GM23338 (cell line): Measurements from ENCODE around the gene KCNA2. TPM values are rescaled to one million over a fixed set of nuclear protein-coding genes. Genes with fewer than 3 reads are reported as not detected.

Source experiments
- ATAC-seq: fragments of 200-7000 bp; cut with Tn5 transposase; 3 replicates; pipeline ENCODE4 v1.9.1; 2020
- DNase-seq: peaks from one replicate; pipeline ENCODE4 v3.0.0-alpha.2; 2015; ENCODE audit warnings: low spot score
- H2AFZ ChIP-seq: fragments of 200-600 bp; sonication (generic); 2 replicates; pipeline ENCODE4 v1.8.0; 2016; ENCODE audit warnings: antibody characterized with exemption, mild to moderate bottlenecking, moderate library complexity
- H3F3A ChIP-seq: fragments of 200-600 bp; sonication (generic); replicated peaks from 2 replicates; pipeline ENCODE4 v1.8.0; 2017; ENCODE audit warnings: antibody characterized with exemption, mixed run types, low read depth
- H3K27ac ChIP-seq: fragments of 200-600 bp; sonication (generic); 2 replicates; pipeline ENCODE4 v1.6.1; 2016; ENCODE audit warnings: low read depth
- H3K27me3 ChIP-seq: fragments of 200-600 bp; sonication (generic); 2 replicates; pipeline ENCODE4 v1.8.0; 2016; ENCODE audit warnings: mild to moderate bottlenecking, mixed run types, moderate library complexity; ENCODE audit not compliant: insufficient read depth
- H3K36me3 ChIP-seq: fragments of 200-600 bp; sonication (generic); 2 replicates; pipeline ENCODE4 v1.8.0; 2016; ENCODE audit warnings: mild to moderate bottlenecking; ENCODE audit not compliant: insufficient read depth
- H3K4me1 ChIP-seq: fragments of 200-600 bp; sonication (generic); 2 replicates; pipeline ENCODE4 v1.8.0; 2016; ENCODE audit warnings: mild to moderate bottlenecking, moderate library complexity; ENCODE audit not compliant: insufficient read depth
- H3K4me2 ChIP-seq: fragments of 200-600 bp; sonication (generic); 2 replicates; pipeline ENCODE4 v1.7.1; 2017; ENCODE audit warnings: mixed run types
- H3K4me3 ChIP-seq: fragments of 200-600 bp; sonication (generic); 2 replicates; pipeline ENCODE4 v1.6.1; 2016; ENCODE audit warnings: mixed run types
- H3K79me2 ChIP-seq: fragments of 200-600 bp; sonication (generic); replicated peaks from 2 replicates; pipeline ENCODE4 v1.8.0; 2017; ENCODE audit warnings: mild to moderate bottlenecking; ENCODE audit not compliant: insufficient read depth
- H3K9me2 ChIP-seq: fragments of 200-600 bp; sonication (generic); 2 replicates; pipeline ENCODE4 v1.8.0; 2017; ENCODE audit not compliant: insufficient read depth
- H4K20me1 ChIP-seq: fragments of 200-600 bp; sonication (generic); replicated peaks from 2 replicates; pipeline ENCODE4 v1.8.0; 2017; ENCODE audit warnings: mild to moderate bottlenecking; ENCODE audit not compliant: insufficient read depth
- H3K27ac Mint-ChIP-seq: 2 replicates; pipeline ENCODE4 v1.8.0; 2020; ENCODE audit warnings: inconsistent platforms, mild to moderate bottlenecking, moderate library complexity, mixed read lengths
- H3K27me3 Mint-ChIP-seq: 3 replicates; pipeline ENCODE4 v1.8.0; 2022; ENCODE audit warnings: low read depth, mild to moderate bottlenecking, moderate library complexity, mixed read lengths, inconsistent platforms; ENCODE audit not compliant: insufficient read depth, poor library complexity
- H3K36me3 Mint-ChIP-seq: 3 replicates; pipeline ENCODE4 v1.8.0; 2021; ENCODE audit warnings: low read depth, mild to moderate bottlenecking, inconsistent platforms, moderate library complexity, mixed read lengths
- H3K4me1 Mint-ChIP-seq: 3 replicates; pipeline ENCODE4 v1.8.0; 2020; ENCODE audit warnings: mild to moderate bottlenecking, inconsistent platforms, mixed read lengths
- H3K4me3 Mint-ChIP-seq: 3 replicates; pipeline ENCODE4 v1.8.0; 2021; ENCODE audit warnings: moderate library complexity, mild to moderate bottlenecking, inconsistent platforms, mixed read lengths
- H3K9me3 Mint-ChIP-seq: 3 replicates; pipeline ENCODE4 v1.8.0; 2020; ENCODE audit warnings: moderate library complexity, mild to moderate bottlenecking, inconsistent platforms, mixed read lengths
- CREB1 ChIP-seq: fragments of 250-450 bp; sonication (Bioruptor Pico); IDR thresholded peaks from 2 replicates; pipeline ENCODE4 v1.5.0; 2020; ENCODE audit warnings: low read depth, mild to moderate bottlenecking, moderate library complexity
- CTCF ChIP-seq, 2 experiments: fragments of 200-600 bp in 1 of 2; sonication (generic) in 1 of 2; conservative IDR thresholded peaks; 2 replicates each; pipeline versions ENCODE4 v1.5.1 to v1.6.1; 2016 to 2017; ENCODE audit warnings: antibody characterized with exemption in 2 of 2, low read depth in 2 of 2, mild to moderate bottlenecking in 2 of 2, moderate library complexity in 1 of 2
- ETS1 ChIP-seq: IDR thresholded peaks from 2 replicates; pipeline ENCODE4 v1.6.1; 2016; ENCODE audit warnings: antibody characterized with exemption
- EZH2 ChIP-seq: fragments of 200-600 bp; sonication (generic); IDR thresholded peaks from one replicate; pipeline ENCODE4 v1.8.0; 2017; ENCODE audit warnings: antibody characterized with exemption, mild to moderate bottlenecking, low read depth; ENCODE audit not compliant: unreplicated experiment
- EZH2phosphoT487 ChIP-seq: fragments of 200-600 bp; sonication (generic); IDR thresholded peaks from one replicate; pipeline ENCODE4 v1.8.1; 2018; ENCODE audit warnings: antibody characterized with exemption; ENCODE audit not compliant: unreplicated experiment
- JUNB ChIP-seq: IDR thresholded peaks from one replicate; pipeline ENCODE4 v1.6.1; 2016; ENCODE audit warnings: antibody characterized with exemption; ENCODE audit not compliant: unreplicated experiment
- NANOG ChIP-seq: IDR thresholded peaks from 2 replicates; pipeline ENCODE4 v1.6.1; 2016; ENCODE audit warnings: antibody characterized with exemption, borderline replicate concordance
- POLR2AphosphoS5 ChIP-seq: IDR thresholded peaks from 2 replicates; pipeline ENCODE4 v1.6.1; 2016; ENCODE audit warnings: antibody characterized with exemption, low read depth
- REST ChIP-seq: IDR thresholded peaks from one replicate; pipeline ENCODE4 v1.6.1; 2018; ENCODE audit warnings: antibody characterized with exemption; ENCODE audit not compliant: unreplicated experiment
- STAT1 ChIP-seq: IDR thresholded peaks from one replicate; pipeline ENCODE4 v1.6.1; 2016; ENCODE audit warnings: antibody characterized with exemption; ENCODE audit not compliant: unreplicated experiment
- ZNF114 ChIP-seq: fragments of 250-450 bp; sonication (Bioruptor Pico); IDR thresholded peaks from 2 replicates; pipeline ENCODE4 v1.5.0; 2020; ENCODE audit warnings: mild to moderate bottlenecking, moderate library complexity
- ZNF331 ChIP-seq: fragments of 250-450 bp; sonication (Bioruptor Pico); IDR thresholded peaks from 2 replicates; pipeline ENCODE4 v1.5.0; 2020; ENCODE audit warnings: low read depth, mild to moderate bottlenecking, moderate library complexity
- ZNF462 ChIP-seq: fragments of 250-450 bp; sonication (Bioruptor Pico); IDR thresholded peaks from 2 replicates; pipeline ENCODE4 v1.5.0; 2020; ENCODE audit warnings: mild to moderate bottlenecking, moderate library complexity
- polyA plus RNA-seq: library from polyadenylated mRNA; unstranded; fragments of >200 nt; fragmentation: Nextera tagmentation; extraction: Ambion mirVana; gene quantifications from 2 replicates; pipeline ENCODE4 v1.2.1, GENCODE V29; 2016
- total RNA-seq: library from RNA; depleted of rRNA; stranded (reverse); fragments of >200 nt; shearing (Covaris generic); gene quantifications from 2 replicates; pipeline ENCODE4 v1.2.3, GENCODE V29; 2014

KCNA2 gene
- total and polyA plus RNA-seq, 2 experiments from 2014 or later, result 0.11 to 1.5 TPM

GRCh38 chr1:110608247-110608646 is 2.1 kb upstream of the KCNA2 start:
- H3K27ac Mint-ChIP-seq, result no peak overlapping the region
- DNase-seq, result no peak
- TF ChIP-seq ZNF331 (CRISPR knock-in tag) (no peak), CTCF (conservative IDR thresholded peaks at IDR 0.05; ENCODE audit: low read depth in 2 of 2) (no peak), ZNF114 (CRISPR knock-in tag) (no peak), ETS1 (no peak), ZNF462 (CRISPR knock-in tag) (no peak), REST (no peak), POLR2AphosphoS5 (no peak), STAT1 (no peak), JUNB (no peak), CREB1 (CRISPR knock-in tag) (no peak), EZH2phosphoT487 (no peak), EZH2 (no peak), NANOG (no peak)
- no peaks in the 10 kb centered on the region for H3K36me3 ChIP-seq
- H2AFZ ChIP-seq, result peak overlapping the region; percentile 87; the same call in 1 of the 2 replicates
- peak overlapping the region; percentile 63 for H3K4me3 Mint-ChIP-seq
- peaks cover 11% of the 10 kb centered on the region for H3K4me1 ChIP-seq
- H3K4me2 ChIP-seq, result peak overlapping the region; percentile 96
- no peaks in the 10 kb centered on the region for H3F3A ChIP-seq
- H3K4me1 Mint-ChIP-seq, result peaks cover 17% of the 10 kb centered on the region
- no peaks in the 10 kb centered on the region for H3K36me3 Mint-ChIP-seq
- H3K27ac ChIP-seq, result no peak overlapping the region
- ATAC-seq, result no peak
- peak overlapping the region; percentile 87 for H3K4me3 ChIP-seq
- H3K9me2 ChIP-seq, result no peaks in the 10 kb centered on the region
- H3K9me3 Mint-ChIP-seq, result no peaks in the 10 kb centered on the region
- H3K79me2 ChIP-seq, result no peaks in the 10 kb centered on the region
- H3K27me3 Mint-ChIP-seq, result peaks cover 75% of the 10 kb centered on the region
- 0 out of 2 replicates have a peak, but pooled peaks cover 3% of the 10 kb centered on the region for H4K20me1 ChIP-seq
- H3K27me3 ChIP-seq, result peaks cover 93% of the 10 kb centered on the region
